ENCODE measurements around the gene DCAF17. TPM values are rescaled to one million over a fixed set of nuclear protein-coding genes. Genes with fewer than 3 reads are reported as not detected.

Gene DCAF17
- total RNA-seq, 2 experiments from 2014 or later: 25.9 to 40.9 TPM

GRCh38 chr2:171404719-171405118 is 29.3 kb upstream of the DCAF17 start:
- no TSS peak for BruUV-seq (replicated peaks)

DNA sequence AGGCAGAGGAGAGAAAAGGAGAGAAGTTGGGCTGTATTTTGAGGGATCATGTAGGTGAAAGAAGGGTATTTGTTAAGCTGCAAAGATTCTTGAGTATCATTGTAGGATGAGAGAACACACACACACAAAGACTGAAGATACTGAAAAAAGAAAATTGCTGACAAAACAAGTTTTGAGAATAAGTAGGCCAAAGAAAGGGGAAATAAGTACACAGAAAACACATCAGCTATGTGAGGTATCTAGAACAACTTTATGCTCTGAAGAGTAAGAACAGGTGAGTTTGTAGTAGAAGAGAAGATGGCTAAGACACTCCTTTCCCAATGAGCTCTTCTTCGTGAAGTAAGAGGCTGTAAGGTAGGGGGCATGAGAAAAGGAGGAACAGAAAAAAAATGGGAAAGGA is 28.5 kb upstream of the DCAF17 start:
- intact Hi-C loops (cut with micrococcal nuclease; ENCODE audit: unreplicated experiment): no loop called here
- no peaks in the 10 kb centered on the region for H3K9me2 ChIP-seq (ENCODE audit: insufficient read depth, low read length)
- TF ChIP-seq CTCF (conservative IDR thresholded peaks at IDR 0.05; ENCODE audit: low read length): no peak
- no peak for TF ChIP-seq EZH2phosphoT487 (IDR thresholded peaks at IDR 0.05; ENCODE audit: borderline replicate concordance, low read depth, low read length)
- BruUV-seq (replicated peaks): no TSS peak
- no peak overlapping the region for H3K4me3 ChIP-seq (ENCODE audit: low read depth, low read length, poor library complexity, severe bottlenecking)
- H4K20me1 ChIP-seq (ENCODE audit: insufficient read depth, low read length): no peaks in the 10 kb centered on the region
- peaks cover 28% of the 10 kb centered on the region for H3K9me3 ChIP-seq (ENCODE audit: low read length)
- H3K4me1 ChIP-seq (ENCODE audit: insufficient read depth, low read length, poor library complexity, severe bottlenecking): peaks cover 28% of the 10 kb centered on the region
- no peak for DNase-seq (ENCODE audit: low spot score)
- H2AFZ ChIP-seq (ENCODE audit: low read length): peak overlapping the region; percentile 10; the same call in 1 of the 2 replicates
- ChIA-PET POLR2A (interaction anchor here (0.6 to 4.2 kb wide), 13 partner anchors 10 to 436 kb away, joined by 3 to 35 read pairs (median 4); no protein-coding TSS in a partner anchor), CTCF (ENCODE audit: unreplicated experiment) (interaction anchor here (0.8 to 1.5 kb wide), 3 partner anchors 11 to 75 kb away, joined by 3 to 4 read pairs (median 4); no protein-coding TSS in a partner anchor)
- peaks cover 31% of the 10 kb centered on the region for H3K36me3 ChIP-seq (ENCODE audit: insufficient read depth, low read length)
- H3K4me2 ChIP-seq (ENCODE audit: low read length): peak overlapping the region; percentile 34; the same call in 1 of the 2 replicates
- H3K27ac ChIP-seq (ENCODE audit: low read depth, low read length, poor library complexity, severe bottlenecking): peak overlapping the region; percentile 49
- H3K79me2 ChIP-seq (ENCODE audit: insufficient read depth, low read depth, low read length): peaks cover 3% of the 10 kb centered on the region; the same call in 1 of the 2 replicates

More at GRCh38 chr2:171404719-171405118, 29.3 kb upstream of the DCAF17 start:
- no peak for DNase-seq (ENCODE audit: low spot score)
- POLR2A ChIA-PET: interaction anchor here (1.7 to 4.2 kb wide), 2 partner anchors 9 to 26 kb away, joined by 5 to 35 read pairs; no protein-coding TSS in a partner anchor
- H3K79me2 ChIP-seq (ENCODE audit: insufficient read depth, low read depth, low read length): 0 out of 2 replicates have a peak, but pooled peaks cover 3% of the 10 kb centered on the region
- H3K4me3 ChIP-seq (ENCODE audit: low read depth, low read length, poor library complexity, severe bottlenecking): no peak overlapping the region
- no peaks in the 10 kb centered on the region for H3K9me2 ChIP-seq (ENCODE audit: insufficient read depth, low read length)
- H3K4me1 ChIP-seq (ENCODE audit: insufficient read depth, low read length, poor library complexity, severe bottlenecking): peaks cover 26% of the 10 kb centered on the region
- H3K4me2 ChIP-seq (ENCODE audit: low read length): no peak overlapping the region
- no peak overlapping the region for H2AFZ ChIP-seq (ENCODE audit: low read length)
- H3K27ac ChIP-seq (ENCODE audit: low read depth, low read length, poor library complexity, severe bottlenecking): no peak overlapping the region
- intact Hi-C loops (cut with micrococcal nuclease; ENCODE audit: unreplicated experiment): no loop called here
- H3K9me3 ChIP-seq (ENCODE audit: low read length): peaks cover 28% of the 10 kb centered on the region
- H3K36me3 ChIP-seq (ENCODE audit: insufficient read depth, low read length): peaks cover 31% of the 10 kb centered on the region
- no peak for TF ChIP-seq CTCF (conservative IDR thresholded peaks at IDR 0.05; ENCODE audit: low read length)
- no peak for TF ChIP-seq EZH2phosphoT487 (IDR thresholded peaks at IDR 0.05; ENCODE audit: borderline replicate concordance, low read depth, low read length)
- H4K20me1 ChIP-seq (ENCODE audit: insufficient read depth, low read length): no peaks in the 10 kb centered on the region
- CTCF ChIA-PET (ENCODE audit: unreplicated experiment): no interaction called here

DNA sequence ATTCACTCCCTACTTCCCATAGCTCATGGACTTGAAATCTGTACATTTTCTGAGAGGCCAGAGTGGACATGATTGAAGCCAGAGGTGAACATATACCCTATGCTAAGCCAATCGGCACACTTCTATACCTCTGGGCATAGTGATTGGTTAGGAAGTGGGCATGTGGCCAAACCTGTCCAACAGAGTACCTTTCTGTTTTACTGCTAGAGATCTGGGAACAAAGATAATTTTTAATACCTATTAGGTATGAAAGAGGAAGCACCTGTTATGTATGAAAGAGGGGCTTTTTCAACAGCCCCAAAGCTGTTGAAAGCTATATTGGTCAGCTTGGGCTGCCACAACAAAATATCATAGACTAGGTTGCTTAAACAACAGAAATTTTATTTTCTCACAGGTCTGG is 28.0 kb upstream of the DCAF17 start:
- ChIA-PET CTCF (ENCODE audit: unreplicated experiment) (interaction anchor here (0.8 to 1.5 kb wide), 3 partner anchors 11 to 76 kb away, joined by 3 to 4 read pairs (median 4); no protein-coding TSS in a partner anchor), POLR2A (interaction anchor here (0.6 to 4.2 kb wide), 12 partner anchors 11 to 437 kb away, joined by 3 to 35 read pairs (median 5); no protein-coding TSS in a partner anchor)
- H3K4me1 ChIP-seq (ENCODE audit: insufficient read depth, low read length, poor library complexity, severe bottlenecking): peaks cover 33% of the 10 kb centered on the region
- H3K4me2 ChIP-seq (ENCODE audit: low read length): peak overlapping the region; percentile 34
- no peak overlapping the region for H3K4me3 ChIP-seq (ENCODE audit: low read depth, low read length, poor library complexity, severe bottlenecking)
- peak; percentile 43 for DNase-seq (ENCODE audit: low spot score)
- peak overlapping the region; percentile 10; the same call in 1 of the 2 replicates for H2AFZ ChIP-seq (ENCODE audit: low read length)
- peaks cover 25% of the 10 kb centered on the region for H3K9me3 ChIP-seq (ENCODE audit: low read length)
- H3K79me2 ChIP-seq (ENCODE audit: insufficient read depth, low read depth, low read length): peaks cover 4% of the 10 kb centered on the region; the same call in 1 of the 2 replicates
- H3K27ac ChIP-seq (ENCODE audit: low read depth, low read length, poor library complexity, severe bottlenecking): peak overlapping the region; percentile 49
- no peaks in the 10 kb centered on the region for H4K20me1 ChIP-seq (ENCODE audit: insufficient read depth, low read length)
- H3K9me2 ChIP-seq (ENCODE audit: insufficient read depth, low read length): no peaks in the 10 kb centered on the region
- no TSS peak for BruUV-seq (replicated peaks)
- TF ChIP-seq CTCF (conservative IDR thresholded peaks at IDR 0.05; ENCODE audit: low read length) (no peak), EZH2phosphoT487 (IDR thresholded peaks at IDR 0.05; ENCODE audit: borderline replicate concordance, low read depth, low read length) (no peak)
- peaks cover 30% of the 10 kb centered on the region for H3K36me3 ChIP-seq (ENCODE audit: insufficient read depth, low read length)
- intact Hi-C loops (cut with micrococcal nuclease; ENCODE audit: unreplicated experiment): no loop called here
